ENCODE data around the gene SLC17A4. TPM values are rescaled to one million over a fixed set of nuclear protein-coding genes. Genes with fewer than 3 reads are reported as not detected.

The SLC17A4 gene
- total RNA-seq, 1 experiment from 2014 or later = not detected

GRCh38 chr6:25816252-25816651, 61.7 kb downstream of the SLC17A4 start:
- DNase-seq = no peak
- Histone ChIP-seq H2AFZ (ENCODE audit: low read length) (no peak overlapping the region), H3K18ac (ENCODE audit: insufficient read length, low read depth, low read length) (no peak overlapping the region), H4K5ac (ENCODE audit: insufficient read length, low read depth, low read length) (no peak overlapping the region), H3K27ac (ENCODE audit: insufficient read length, low read depth, low read length) (no peak overlapping the region), H2BK120ac (ENCODE audit: low read depth, low read length, poor library complexity, severe bottlenecking) (no peak overlapping the region), H4K8ac (replicated peaks; ENCODE audit: insufficient read length, low read depth, low read length) (no peak overlapping the region), H3K56ac (ENCODE audit: insufficient read length, low read depth, low read length) (no peak overlapping the region), H3K23ac (ENCODE audit: insufficient read length, low read depth, low read length) (no peak overlapping the region), H3K9me3 (ENCODE audit: control insufficient read depth, low read depth, low read length) (no peaks in the 10 kb centered on the region), H3T11ph (ENCODE audit: low read length) (no peak overlapping the region), H2BK20ac (ENCODE audit: low read depth, low read length, poor library complexity, severe bottlenecking) (no peak overlapping the region), H3K4ac (ENCODE audit: low read depth, low read length) (no peak overlapping the region), H3K79me2 (ENCODE audit: insufficient read depth, low read length) (no peaks in the 10 kb centered on the region), H4K20me1 (ENCODE audit: control insufficient read depth, insufficient read depth, insufficient read length) (no peaks in the 10 kb centered on the region), H3K4me1 (ENCODE audit: insufficient read depth, low read length) (0 out of 2 replicates have a peak, but pooled peaks cover 2% of the 10 kb centered on the region), H3K79me1 (ENCODE audit: insufficient read depth, low read depth, low read length, poor library complexity, severe bottlenecking) (no peaks in the 10 kb centered on the region), H2BK12ac (ENCODE audit: insufficient read length, low read depth, low read length) (no peak overlapping the region), H3K4me2 (ENCODE audit: insufficient read depth, insufficient read length, low read length) (no peak overlapping the region), H4K91ac (ENCODE audit: insufficient read length, low read depth, low read length) (no peak overlapping the region), H2BK15ac (ENCODE audit: low read depth, low read length) (no peak overlapping the region), H3K14ac (ENCODE audit: insufficient read depth, low read length) (no peak overlapping the region), H2AK5ac (ENCODE audit: insufficient read length, low read length) (no peak overlapping the region), H2BK5ac (ENCODE audit: insufficient read length, low read length) (no peak overlapping the region), H3K23me2 (ENCODE audit: insufficient read length, low read depth, low read length, poor library complexity, severe bottlenecking) (no peaks in the 10 kb centered on the region), H3K27me3 (ENCODE audit: insufficient read depth, low read length) (no peaks in the 10 kb centered on the region), H3K9ac (ENCODE audit: extremely low read depth, insufficient read length, low read length) (no peak overlapping the region)
- no peaks in the 10 kb centered on the region; a peak in 1 of 7 replicates for H3K36me3 Mint-ChIP-seq (ENCODE audit: insufficient read depth in 1 of 3, low read depth in 3 of 3)
- no peak overlapping the region for H3K27ac Mint-ChIP-seq
- no peaks in the 10 kb centered on the region for H3K9me3 Mint-ChIP-seq
- peaks cover 1% of the 10 kb centered on the region; the same call in 1 of the 2 replicates for H3K27me3 Mint-ChIP-seq (ENCODE audit: low read depth)
- no CpG with 5 or more reads among the region's 2 CpGs for WGBS (ENCODE audit: extremely low coverage, insufficient read length, low lambda C conversion rate)
- peaks cover 15 to 18% of the 10 kb centered on the region in 2 experiments for H3K4me1 Mint-ChIP-seq
- TF ChIP-seq, protein P1, sequence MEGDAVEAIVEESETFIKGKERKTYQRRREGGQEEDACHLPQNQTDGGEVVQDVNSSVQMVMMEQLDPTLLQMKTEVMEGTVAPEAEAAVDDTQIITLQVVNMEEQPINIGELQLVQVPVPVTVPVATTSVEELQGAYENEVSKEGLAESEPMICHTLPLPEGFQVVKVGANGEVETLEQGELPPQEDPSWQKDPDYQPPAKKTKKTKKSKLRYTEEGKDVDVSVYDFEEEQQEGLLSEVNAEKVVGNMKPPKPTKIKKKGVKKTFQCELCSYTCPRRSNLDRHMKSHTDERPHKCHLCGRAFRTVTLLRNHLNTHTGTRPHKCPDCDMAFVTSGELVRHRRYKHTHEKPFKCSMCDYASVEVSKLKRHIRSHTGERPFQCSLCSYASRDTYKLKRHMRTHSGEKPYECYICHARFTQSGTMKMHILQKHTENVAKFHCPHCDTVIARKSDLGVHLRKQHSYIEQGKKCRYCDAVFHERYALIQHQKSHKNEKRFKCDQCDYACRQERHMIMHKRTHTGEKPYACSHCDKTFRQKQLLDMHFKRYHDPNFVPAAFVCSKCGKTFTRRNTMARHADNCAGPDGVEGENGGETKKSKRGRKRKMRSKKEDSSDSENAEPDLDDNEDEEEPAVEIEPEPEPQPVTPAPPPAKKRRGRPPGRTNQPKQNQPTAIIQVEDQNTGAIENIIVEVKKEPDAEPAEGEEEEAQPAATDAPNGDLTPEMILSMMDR (conservative IDR thresholded peaks at IDR 0.05) = no peak
- no peak overlapping the region for H3K4me3 Mint-ChIP-seq
